SK-N-SH (cell line): ENCODE results near the gene PDE6G. TPM values are rescaled to one million over a fixed set of nuclear protein-coding genes. Genes with fewer than 3 reads are reported as not detected.

Experiments used
- CTCF ChIP-seq: fragments of 200-600 bp; sonication (generic); IDR thresholded peaks from 2 replicates; pipeline ENCODE4 v1.6.1; 2017; ENCODE audit warnings: antibody characterized with exemption, mild to moderate bottlenecking, moderate library complexity
- ELF1 ChIP-seq: IDR thresholded peaks from 2 replicates; pipeline ENCODE4 v1.4.0; 2012
- EP300 ChIP-seq, 2 experiments: IDR thresholded peaks; 2 replicates each; pipeline versions ENCODE4 v1.4.0 to v1.6.1; 2012; ENCODE audit warnings: borderline replicate concordance in 1 of 2, low read depth in 1 of 2, low read length in 1 of 2
- FOSL2 ChIP-seq: IDR thresholded peaks from 2 replicates; pipeline ENCODE4 v1.4.0; 2012; ENCODE audit warnings: low read depth, mild to moderate bottlenecking, moderate library complexity, borderline replicate concordance
- FOXJ3 ChIP-seq: sonication (generic); formaldehyde crosslinking; IDR thresholded peaks from 2 replicates; pipeline ENCODE4 v1.5.1; 2020; ENCODE audit warnings: mild to moderate bottlenecking, missing genetic modification reagents
- FOXM1 ChIP-seq: IDR thresholded peaks from 2 replicates; pipeline ENCODE4 v1.4.0; 2012; ENCODE audit warnings: low read depth, mild to moderate bottlenecking
- GABPA ChIP-seq: IDR thresholded peaks from 2 replicates; pipeline ENCODE4 v1.4.0; 2012; ENCODE audit warnings: low read depth, mild to moderate bottlenecking
- GATA2 ChIP-seq: sonication (generic); formaldehyde crosslinking; IDR thresholded peaks from 2 replicates; pipeline ENCODE4 v1.5.0; 2020; ENCODE audit warnings: mild to moderate bottlenecking, missing genetic modification reagents
- MAX ChIP-seq: IDR thresholded peaks from 2 replicates; pipeline ENCODE4 v1.4.0; 2012; ENCODE audit warnings: low read depth
- MEF2A ChIP-seq: IDR thresholded peaks from 2 replicates; pipeline ENCODE4 v1.4.0; 2012; ENCODE audit warnings: low read depth, borderline replicate concordance
- NFIC ChIP-seq: IDR thresholded peaks from 2 replicates; pipeline ENCODE4 v1.4.0; 2012; ENCODE audit warnings: borderline replicate concordance
- PBX3 ChIP-seq: IDR thresholded peaks from 2 replicates; pipeline ENCODE4; 2012
- POLR2AphosphoS5 ChIP-seq: IDR thresholded peaks from 2 replicates; pipeline ENCODE4 v1.6.1; 2012; ENCODE audit warnings: low read depth, low read length
- RCOR1 ChIP-seq: fragments of 150-350 bp; IDR thresholded peaks from 2 replicates; pipeline ENCODE4 v1.6.1; 2017; ENCODE audit warnings: antibody characterized with exemption, low read length
- RXRA ChIP-seq: IDR thresholded peaks from 2 replicates; pipeline ENCODE4 v1.4.0; 2012; ENCODE audit warnings: low read depth, mild to moderate bottlenecking, borderline replicate concordance
- TEAD4 ChIP-seq: IDR thresholded peaks from 2 replicates; pipeline ENCODE4 v1.4.0; 2012; ENCODE audit warnings: mild to moderate bottlenecking, borderline replicate concordance; ENCODE audit not compliant: insufficient read depth
- USF2 ChIP-seq: fragments of 150-350 bp; IDR thresholded peaks from 2 replicates; pipeline ENCODE4 v1.6.1; 2017; ENCODE audit warnings: antibody characterized with exemption, low read length, low read depth, borderline replicate concordance
- YY1 ChIP-seq: IDR thresholded peaks from 2 replicates; pipeline ENCODE4 v1.4.0; 2012; ENCODE audit warnings: low read depth, mild to moderate bottlenecking
- ZBTB33 ChIP-seq: IDR thresholded peaks from 2 replicates; pipeline ENCODE4 v1.4.0; 2012; ENCODE audit warnings: low read depth, borderline replicate concordance
- polyA plus RNA-seq, 3 experiments: library from polyadenylated mRNA; depleted of rRNA; stranded (reverse); fragments of >200 nt; gene quantifications; 2 replicates each; pipeline ENCODE4 v1.2.3, GENCODE V29; 2012

Gene PDE6G
- polyA plus RNA-seq, 1 of the 3 experiments (the other 2 are of a cell fraction): 5.0 TPM

- TF ChIP-seq USF2 (no peak), ELF1 (peak; percentile 97), MEF2A (no peak), TEAD4 (no peak; the same call in 1 of the 2 replicates), PBX3 (peak; percentile 65), NFIC (no peak), RCOR1 (peak; percentile 40; the same call in 1 of the 2 replicates), EP300 (IDR thresholded peaks at IDR 0.05; ENCODE audit: borderline replicate concordance in 1 of 2, low read depth in 1 of 2, low read length in 1 of 2) (peak in 1 of 2 experiments; percentile 9; a peak in 1 of 4 replicates), GABPA (peak; percentile 91), FOSL2 (no peak), RXRA (no peak; the same call in 1 of the 2 replicates), CTCF (no peak), FOXM1 (no peak), GATA2 (CRISPR knock-in tag) (no peak), ZBTB33 (peak; percentile 59; the same call in 1 of the 2 replicates), MAX (peak; percentile 73), POLR2AphosphoS5 (peak; percentile 72), FOXJ3 (CRISPR knock-in tag) (no peak), YY1 (0 out of 2 replicates have a peak, but pooled peaks have one; percentile 67)
These were observed 27.5 kb upstream of the PDE6G start, which contains the start of the genes ARL16 and HGS (continued) for GRCh38 chr17:81683584-81684441.
